ENCODE data around the gene SAP130. TPM values are rescaled to one million over a fixed set of nuclear protein-coding genes. Genes with fewer than 3 reads are reported as not detected.

SAP130 gene
- polyA plus RNA-seq, 1 of the 3 experiments (the other 2 are of a cell fraction): 19.0 TPM

DNA sequence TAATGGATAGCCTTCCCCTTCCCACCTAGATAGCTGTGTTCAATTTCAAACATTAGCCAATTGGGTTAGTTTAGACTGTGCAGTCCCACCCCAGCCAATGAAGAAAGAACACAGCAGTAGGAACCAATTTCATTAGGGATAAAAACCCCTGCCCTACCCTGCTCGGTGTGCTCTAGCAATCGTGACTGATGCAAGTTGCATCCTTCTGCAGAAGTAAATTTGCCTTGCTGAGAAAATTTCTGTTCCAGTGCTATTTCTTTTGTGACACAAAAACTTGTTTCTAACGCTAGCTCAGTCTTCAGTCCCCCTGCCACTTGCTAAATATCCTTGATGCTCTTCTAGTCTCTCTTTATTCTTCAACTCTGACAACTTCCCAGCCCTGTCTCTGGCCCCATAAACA lies 15.2 kb upstream of the SAP130 start (continued):
- no peak for TF ChIP-seq MXI1 (IDR thresholded peaks at IDR 0.05; ENCODE audit: low read depth, low read length)
- TF ChIP-seq, protein P1, sequence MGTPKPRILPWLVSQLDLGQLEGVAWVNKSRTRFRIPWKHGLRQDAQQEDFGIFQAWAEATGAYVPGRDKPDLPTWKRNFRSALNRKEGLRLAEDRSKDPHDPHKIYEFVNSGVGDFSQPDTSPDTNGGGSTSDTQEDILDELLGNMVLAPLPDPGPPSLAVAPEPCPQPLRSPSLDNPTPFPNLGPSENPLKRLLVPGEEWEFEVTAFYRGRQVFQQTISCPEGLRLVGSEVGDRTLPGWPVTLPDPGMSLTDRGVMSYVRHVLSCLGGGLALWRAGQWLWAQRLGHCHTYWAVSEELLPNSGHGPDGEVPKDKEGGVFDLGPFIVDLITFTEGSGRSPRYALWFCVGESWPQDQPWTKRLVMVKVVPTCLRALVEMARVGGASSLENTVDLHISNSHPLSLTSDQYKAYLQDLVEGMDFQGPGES (IDR thresholded peaks at IDR 0.05; ENCODE audit: low read depth, low read length): no peak
- TF ChIP-seq RAD21 (IDR thresholded peaks at IDR 0.05; ENCODE audit: low read length): no peak
- TF ChIP-seq JUND (IDR thresholded peaks at IDR 0.05): no peak
- TF ChIP-seq ELF1 (IDR thresholded peaks at IDR 0.05): no peak
- no peak for TF ChIP-seq SIN3A (IDR thresholded peaks at IDR 0.05; ENCODE audit: borderline replicate concordance, low read depth, low read length)
- TF ChIP-seq TCF12 (IDR thresholded peaks at IDR 0.05): no peak

GRCh38 chr2:128041561-128041960 lies 13.7 kb upstream of the SAP130 start:
- Histone ChIP-seq H3K9me3 (peaks cover 23% of the 10 kb centered on the region; the same call in 1 of the 2 replicates), H3K4me3 (ENCODE audit: low read depth in 2 of 2, low read length in 1 of 2) (no peak overlapping the region), H3F3A (replicated peaks; ENCODE audit: insufficient read depth) (no peaks in the 10 kb centered on the region), H3K9me2 (no peaks in the 10 kb centered on the region), H3K9ac (no peak overlapping the region), H3K4me2 (no peak overlapping the region), H3K79me2 (ENCODE audit: insufficient read depth) (no peaks in the 10 kb centered on the region), H2AFZ (ENCODE audit: low read depth) (no peak overlapping the region), H3K4me1 (ENCODE audit: control insufficient read depth in 1 of 2, insufficient read depth in 2 of 2, low read depth in 1 of 2, low read length in 1 of 2) (no peaks in the 10 kb centered on the region), H3K27me3 (ENCODE audit: insufficient read depth) (no peaks in the 10 kb centered on the region), H3K36me3 (replicated peaks in 1 of 2; ENCODE audit: control insufficient read depth in 1 of 2, insufficient read depth in 2 of 2, low read length in 1 of 2) (no peaks in the 10 kb centered on the region), H4K20me1 (ENCODE audit: insufficient read depth) (no peaks in the 10 kb centered on the region), H3K27ac (ENCODE audit: low read depth in 2 of 2, low read length in 1 of 2) (no peak overlapping the region)
- ChIA-PET CTCF (interaction anchor here (1.1 to 2.1 kb wide), 2 partner anchors 11 to 22 kb away, joined by 3 to 4 read pairs; no protein-coding TSS in a partner anchor), POLR2A (no interaction called here)
- no peak for DNase-seq
- 35% methylated on average over 3 of the region's 3 CpGs for WGBS (ENCODE audit: low lambda C conversion rate)
- TF ChIP-seq SMC3 (IDR thresholded peaks at IDR 0.05; ENCODE audit: low read depth, low read length) (no peak), EP300 (IDR thresholded peaks at IDR 0.05; ENCODE audit: borderline replicate concordance in 1 of 2, low read depth in 1 of 2, low read length in 1 of 2) (no peak), FOSL2 (IDR thresholded peaks at IDR 0.05; ENCODE audit: borderline replicate concordance, low read depth) (no peak), GATA2 (CRISPR knock-in tag; IDR thresholded peaks at IDR 0.05) (no peak), SIN3A (IDR thresholded peaks at IDR 0.05; ENCODE audit: borderline replicate concordance, low read depth, low read length) (no peak), ELF1 (IDR thresholded peaks at IDR 0.05) (no peak), TCF12 (IDR thresholded peaks at IDR 0.05) (no peak)

- Histone ChIP-seq H3K9me2 (no peaks in the 10 kb centered on the region), H3K4me1 (ENCODE audit: control insufficient read depth in 1 of 2, insufficient read depth in 2 of 2, low read depth in 1 of 2, low read length in 1 of 2) (no peaks in the 10 kb centered on the region), H3K79me2 (ENCODE audit: insufficient read depth) (no peaks in the 10 kb centered on the region), H3K4me3 (ENCODE audit: low read depth in 2 of 2, low read length in 1 of 2) (no peak overlapping the region), H2AFZ (ENCODE audit: low read depth) (no peak overlapping the region), H3K9me3 (peaks cover 23% of the 10 kb centered on the region; the same call in 1 of the 2 replicates), H3K4me2 (no peak overlapping the region), H3K36me3 (replicated peaks in 1 of 2; ENCODE audit: control insufficient read depth in 1 of 2, insufficient read depth in 2 of 2, low read length in 1 of 2) (no peaks in the 10 kb centered on the region), H3K27ac (ENCODE audit: low read depth in 2 of 2, low read length in 1 of 2) (no peak overlapping the region), H3F3A (replicated peaks; ENCODE audit: insufficient read depth) (no peaks in the 10 kb centered on the region), H3K9ac (no peak overlapping the region), H4K20me1 (ENCODE audit: insufficient read depth) (no peaks in the 10 kb centered on the region), H3K27me3 (ENCODE audit: insufficient read depth) (no peaks in the 10 kb centered on the region)
- CTCF ChIA-PET: interaction anchor here (1.1 to 2.1 kb wide), 2 partner anchors 12 to 24 kb away, joined by 4 to 5 read pairs; partner anchors contain the start of gene SAP130
- no peak for DNase-seq
- POLR2A ChIA-PET: no interaction called here
- TF ChIP-seq REST (IDR thresholded peaks at IDR 0.05; ENCODE audit: low read depth, low read length) (no peak), FOXJ3 (CRISPR knock-in tag; IDR thresholded peaks at IDR 0.05) (no peak), FOXM1 (IDR thresholded peaks at IDR 0.05; ENCODE audit: low read depth) (no peak), RFX5 (IDR thresholded peaks at IDR 0.05; ENCODE audit: low read length) (no peak)
- 26% methylated on average over 8 of the region's 8 CpGs for WGBS (ENCODE audit: low lambda C conversion rate)
These were observed 12.4 kb upstream of the SAP130 start for GRCh38 chr2:128040166-128040771.
